Hepatocyte (in vitro differentiated cells): ENCODE results near the gene C2CD3. TPM values are rescaled to one million over a fixed set of nuclear protein-coding genes. Genes with fewer than 3 reads are reported as not detected.
A peak's percentile ranks its signal among the peaks of the same experiment; 100 is the strongest.
"Not testable (repeated sequence)": the region's sequence is repeated elsewhere in the genome, so short reads cannot be mapped to it uniquely, and the experiment has no call there.

Experiments used
- DNase-seq: peaks from one replicate; pipeline ENCODE4 v3.0.0-alpha.2; 2016; ENCODE audit warnings: low spot score
- H2AFZ ChIP-seq: fragments of 200-600 bp; sonication (generic); 2 replicates; pipeline ENCODE4 v1.6.0; 2016; ENCODE audit warnings: antibody characterized with exemption, mild to moderate bottlenecking
- H3K27ac ChIP-seq: fragments of 200-600 bp; sonication (generic); 2 replicates; pipeline ENCODE4 v1.5.1; 2016; ENCODE audit warnings: mild to moderate bottlenecking
- H3K27me3 ChIP-seq: fragments of 200-600 bp; sonication (generic); 2 replicates; pipeline ENCODE4 v1.6.1; 2016
- H3K36me3 ChIP-seq: fragments of 200-600 bp; sonication (generic); replicated peaks from 2 replicates; pipeline ENCODE4 v1.5.1; 2016; ENCODE audit warnings: low read depth; ENCODE audit not compliant: insufficient read depth
- H3K4me1 ChIP-seq: fragments of 200-600 bp; sonication (generic); 2 replicates; pipeline ENCODE4 v1.5.1; 2016; ENCODE audit warnings: mild to moderate bottlenecking, moderate library complexity; ENCODE audit not compliant: insufficient read depth
- H3K4me2 ChIP-seq: fragments of 200-600 bp; sonication (generic); 2 replicates; pipeline ENCODE4 v1.6.0; 2016
- H3K4me3 ChIP-seq: fragments of 200-600 bp; sonication (generic); 2 replicates; pipeline ENCODE4 v1.5.1; 2016; ENCODE audit warnings: mild to moderate bottlenecking
- H3K79me2 ChIP-seq: fragments of 200-600 bp; sonication (generic); 2 replicates; pipeline ENCODE4 v1.6.0; 2017; ENCODE audit warnings: mild to moderate bottlenecking
- H3K9me2 ChIP-seq: fragments of 200-600 bp; sonication (generic); replicated peaks from 2 replicates; pipeline ENCODE4 v1.6.0; 2017; ENCODE audit warnings: mild to moderate bottlenecking; ENCODE audit not compliant: insufficient read depth
- H3K9me3 ChIP-seq: fragments of 200-600 bp; sonication (generic); 2 replicates; pipeline ENCODE4 v1.5.1; 2016; ENCODE audit warnings: low read depth, mild to moderate bottlenecking
- H4K20me1 ChIP-seq: fragments of 200-600 bp; sonication (generic); 2 replicates; pipeline ENCODE4 v1.6.0; 2016; ENCODE audit warnings: mild to moderate bottlenecking; ENCODE audit not compliant: insufficient read depth, poor library complexity, severe bottlenecking
- EZH2 ChIP-seq: fragments of 200-600 bp; sonication (generic); IDR thresholded peaks from 2 replicates; pipeline ENCODE4 v1.6.1; 2016; ENCODE audit warnings: antibody characterized with exemption, mild to moderate bottlenecking, borderline replicate concordance
- EZH2phosphoT487 ChIP-seq: fragments of 200-600 bp; sonication (generic); IDR thresholded peaks from one replicate; pipeline ENCODE4 v1.6.1; 2018; ENCODE audit warnings: antibody characterized with exemption, mild to moderate bottlenecking, low read depth, moderate library complexity; ENCODE audit not compliant: unreplicated experiment, severe bottlenecking
- WGBS: methylation state at CpG from one replicate; pipeline ENCODE4 v1.1.6; 2016; ENCODE audit warnings: low lambda C conversion rate; ENCODE audit errors: missing lambda C conversion rate; 5-methylcytosine and 5-hydroxymethylcytosine counted together
- polyA plus RNA-seq: library from polyadenylated mRNA; unstranded; fragments of >200 nt; fragmentation: Nextera tagmentation; extraction: Ambion mirVana; gene quantifications from 2 replicates; pipeline ENCODE4 v1.2.1, GENCODE V29; 2016
- total RNA-seq: library from RNA; depleted of rRNA; stranded (reverse); fragments of >200 nt; gene quantifications from 2 replicates; pipeline ENCODE4 v1.2.3, GENCODE V29; 2014
- TF ChIP-seq, protein P1 (sequence below): fragments of 200-600 bp; sonication (generic); IDR thresholded peaks from 2 replicates; pipeline ENCODE4 v1.5.1; 2016; ENCODE audit warnings: antibody characterized with exemption, mild to moderate bottlenecking; ENCODE audit not compliant: poor library complexity

C2CD3 gene
- total and polyA plus RNA-seq, 2 experiments from 2014 or later = 9.8 to 16.3 TPM

DNA sequence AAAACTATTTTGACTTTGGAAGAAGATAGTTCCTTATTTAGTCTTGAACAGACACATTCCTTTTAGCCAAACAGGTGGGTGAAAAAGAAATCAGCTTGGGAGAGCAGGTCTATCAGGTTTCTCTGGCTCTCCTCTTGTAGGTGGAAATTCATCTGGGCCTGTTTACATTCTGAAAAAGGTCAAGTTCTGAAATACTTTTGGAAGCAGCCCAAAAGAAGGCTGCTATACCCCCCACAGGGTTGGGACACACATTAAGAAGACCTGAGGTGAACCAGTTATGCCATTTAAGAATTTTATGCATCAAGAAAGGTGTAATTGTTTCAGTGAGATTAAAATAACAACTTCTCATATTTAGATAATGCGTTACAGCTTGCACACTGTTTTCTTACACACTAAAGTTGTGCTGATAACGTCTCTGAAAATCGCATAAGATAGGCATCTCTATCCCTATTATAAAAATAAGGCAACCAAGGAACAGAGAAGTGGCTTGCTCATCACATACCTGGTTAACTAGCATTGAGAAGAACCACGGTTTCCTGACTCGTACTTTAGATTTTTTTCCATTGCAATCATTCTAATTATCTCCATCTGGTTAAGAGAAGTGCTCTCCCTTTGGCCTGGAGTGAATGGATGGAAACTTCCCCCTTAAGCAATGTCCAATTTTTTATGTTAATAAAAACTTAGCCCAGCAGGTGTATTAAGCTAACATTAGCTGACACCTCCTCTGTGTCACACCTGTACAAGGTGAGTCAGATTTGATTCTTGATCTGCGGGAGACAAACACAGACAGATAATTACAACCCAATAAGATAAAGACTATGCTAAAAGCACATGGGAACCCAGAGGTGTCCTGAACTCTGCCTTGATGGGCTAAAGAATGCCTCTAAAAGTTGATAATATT, 101.4 kb downstream of the C2CD3 start:
- Histone ChIP-seq H3K4me3 (no peak overlapping the region), H3K79me2 (no peaks in the 10 kb centered on the region), H3K36me3 (peaks cover 4% of the 10 kb centered on the region), H4K20me1 (no peaks in the 10 kb centered on the region), H3K27me3 (no peaks in the 10 kb centered on the region), H3K4me1 (peaks cover 19% of the 10 kb centered on the region), H3K9me3 (no peaks in the 10 kb centered on the region), H3K9me2 (no peaks in the 10 kb centered on the region), H3K4me2 (no peak overlapping the region), H2AFZ (no peak overlapping the region), H3K27ac (peak overlapping the region; percentile 82)
- TF ChIP-seq, protein P1, sequence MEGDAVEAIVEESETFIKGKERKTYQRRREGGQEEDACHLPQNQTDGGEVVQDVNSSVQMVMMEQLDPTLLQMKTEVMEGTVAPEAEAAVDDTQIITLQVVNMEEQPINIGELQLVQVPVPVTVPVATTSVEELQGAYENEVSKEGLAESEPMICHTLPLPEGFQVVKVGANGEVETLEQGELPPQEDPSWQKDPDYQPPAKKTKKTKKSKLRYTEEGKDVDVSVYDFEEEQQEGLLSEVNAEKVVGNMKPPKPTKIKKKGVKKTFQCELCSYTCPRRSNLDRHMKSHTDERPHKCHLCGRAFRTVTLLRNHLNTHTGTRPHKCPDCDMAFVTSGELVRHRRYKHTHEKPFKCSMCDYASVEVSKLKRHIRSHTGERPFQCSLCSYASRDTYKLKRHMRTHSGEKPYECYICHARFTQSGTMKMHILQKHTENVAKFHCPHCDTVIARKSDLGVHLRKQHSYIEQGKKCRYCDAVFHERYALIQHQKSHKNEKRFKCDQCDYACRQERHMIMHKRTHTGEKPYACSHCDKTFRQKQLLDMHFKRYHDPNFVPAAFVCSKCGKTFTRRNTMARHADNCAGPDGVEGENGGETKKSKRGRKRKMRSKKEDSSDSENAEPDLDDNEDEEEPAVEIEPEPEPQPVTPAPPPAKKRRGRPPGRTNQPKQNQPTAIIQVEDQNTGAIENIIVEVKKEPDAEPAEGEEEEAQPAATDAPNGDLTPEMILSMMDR = no peak
- TF ChIP-seq EZH2 (no peak), EZH2phosphoT487 (no peak)
- WGBS = 63% methylated on average over 6 of the region's 6 CpGs
- DNase-seq = peak; percentile 13

- not testable (repeated sequence) for H3K79me2 ChIP-seq, DNase-seq, H3K4me2 ChIP-seq
These were observed 104.1 kb downstream of the C2CD3 start for GRCh38 chr11:74066663-74067062.

GRCh38 chr11:74065534-74065933, 105.3 kb downstream of the C2CD3 start:
- not testable (repeated sequence) for H3K36me3 ChIP-seq, H3K4me2 ChIP-seq, H4K20me1 ChIP-seq, H3K79me2 ChIP-seq, H2AFZ ChIP-seq, H3K9me2 ChIP-seq, H3K4me3 ChIP-seq, DNase-seq, H3K9me3 ChIP-seq, H3K27me3 ChIP-seq, H3K27ac ChIP-seq
- H3K4me1 ChIP-seq = peaks cover 19% of the 10 kb centered on the region
- 100% methylated on average over 3 of the region's 3 CpGs for WGBS

More at GRCh38 chr11:74066663-74067062, 104.1 kb downstream of the C2CD3 start:
- H4K20me1 ChIP-seq, H3K9me2 ChIP-seq, H2AFZ ChIP-seq, H3K36me3 ChIP-seq, H3K27me3 ChIP-seq, H3K9me3 ChIP-seq, H3K4me3 ChIP-seq, H3K27ac ChIP-seq: not testable (repeated sequence)
- peaks cover 19% of the 10 kb centered on the region for H3K4me1 ChIP-seq

DNA sequence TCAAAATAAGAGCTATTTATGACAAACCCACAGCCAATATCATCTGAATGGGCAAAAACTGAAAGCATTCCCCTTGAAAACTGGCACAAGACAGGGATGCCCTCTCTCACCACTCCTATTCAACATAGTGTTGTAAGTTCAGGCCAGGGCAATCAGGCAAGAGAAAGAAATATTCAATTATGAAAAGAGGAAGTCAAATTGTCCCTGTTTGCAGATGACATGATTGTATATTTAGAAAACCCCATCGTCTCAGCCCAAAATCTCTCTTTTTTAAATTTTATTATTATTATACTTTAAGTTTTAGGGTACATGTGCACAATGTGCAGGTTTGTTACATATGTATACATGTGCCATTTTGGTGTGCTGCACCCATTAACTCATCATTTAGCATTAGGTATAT, 107.2 kb downstream of the C2CD3 start:
- H3K9me3 ChIP-seq, H3K79me2 ChIP-seq, H3K27ac ChIP-seq, DNase-seq, H4K20me1 ChIP-seq, H3K4me1 ChIP-seq, H3K4me3 ChIP-seq, H3K4me2 ChIP-seq, H3K27me3 ChIP-seq, H3K36me3 ChIP-seq, H3K9me2 ChIP-seq, H2AFZ ChIP-seq: not testable (repeated sequence)
- 100% methylated on average over 1 of the region's 1 CpG for WGBS

- not testable (repeated sequence) for H3K27ac ChIP-seq, H3K4me1 ChIP-seq, H3K9me2 ChIP-seq, H3K4me2 ChIP-seq, H4K20me1 ChIP-seq, H3K36me3 ChIP-seq, DNase-seq, H2AFZ ChIP-seq, H3K9me3 ChIP-seq, H3K79me2 ChIP-seq, H3K4me3 ChIP-seq, H3K27me3 ChIP-seq
- 98% methylated on average over 4 of the region's 4 CpGs for WGBS
These were observed 109.2 kb downstream of the C2CD3 start for GRCh38 chr11:74061599-74061998.
